Measurements from ENCODE around the gene NACAD. TPM values are rescaled to one million over a fixed set of nuclear protein-coding genes. Genes with fewer than 3 reads are reported as not detected.
A peak's percentile ranks its signal among the peaks of the same experiment; 100 is the strongest.
"Not testable (repeated sequence)": the region's sequence is repeated elsewhere in the genome, so short reads cannot be mapped to it uniquely, and the experiment has no call there.

Gene NACAD
- total RNA-seq, 2 experiments from 2014 or later, result 0.35 to 0.50 TPM

DNA sequence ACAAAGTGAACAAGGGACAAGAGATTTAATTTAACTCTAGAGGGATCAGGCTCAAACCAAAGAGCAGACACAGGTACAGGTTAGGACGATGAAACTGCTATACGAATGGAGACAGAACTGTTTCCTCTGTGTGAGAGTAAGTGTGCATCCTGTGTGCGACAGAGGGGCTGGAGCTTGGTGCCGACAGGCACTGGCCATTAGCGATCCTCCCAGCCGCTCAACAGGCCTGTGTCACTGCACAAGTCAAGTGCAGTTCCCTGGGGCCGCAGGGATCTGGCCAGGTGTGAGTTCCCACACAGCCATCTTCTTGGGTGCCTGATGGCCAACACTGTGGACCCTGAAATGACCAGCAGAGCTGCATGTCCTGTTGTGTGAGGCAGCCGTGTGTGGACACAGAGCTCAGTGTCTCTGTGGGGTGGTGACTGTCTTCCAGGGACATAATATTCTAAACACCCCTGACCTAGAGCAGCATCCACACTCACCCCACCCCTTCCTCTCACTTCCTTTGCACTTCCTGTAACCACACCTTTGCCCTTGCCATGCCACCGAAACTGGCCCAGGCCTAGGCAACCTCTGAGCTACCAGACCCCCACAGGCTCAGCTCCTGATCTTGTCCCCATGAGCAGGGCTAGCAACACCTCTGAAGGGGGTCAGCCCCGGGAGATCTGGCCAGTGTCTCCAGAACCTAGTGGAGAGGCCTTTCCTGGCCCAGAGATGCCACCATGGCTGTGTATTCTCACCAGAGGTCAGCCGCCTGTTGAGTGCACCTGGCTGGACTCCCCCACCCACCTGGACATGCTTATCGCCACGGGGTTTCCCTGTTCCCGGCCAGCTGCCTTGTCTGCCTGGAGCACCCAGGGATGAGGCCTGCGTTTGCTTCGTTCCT lies 34.4 kb upstream of the NACAD start:
- H3K27ac Mint-ChIP-seq, result peak overlapping the region; percentile 68
- no peaks in the 10 kb centered on the region for H3K9me3 Mint-ChIP-seq
- no peak for DNase-seq
- H3K36me3 Mint-ChIP-seq, result no peaks in the 10 kb centered on the region
- peaks cover 12% of the 10 kb centered on the region for H3K4me1 Mint-ChIP-seq
- H3K4me3 Mint-ChIP-seq, result no peak overlapping the region
- no peaks in the 10 kb centered on the region for H3K27me3 Mint-ChIP-seq

DNA sequence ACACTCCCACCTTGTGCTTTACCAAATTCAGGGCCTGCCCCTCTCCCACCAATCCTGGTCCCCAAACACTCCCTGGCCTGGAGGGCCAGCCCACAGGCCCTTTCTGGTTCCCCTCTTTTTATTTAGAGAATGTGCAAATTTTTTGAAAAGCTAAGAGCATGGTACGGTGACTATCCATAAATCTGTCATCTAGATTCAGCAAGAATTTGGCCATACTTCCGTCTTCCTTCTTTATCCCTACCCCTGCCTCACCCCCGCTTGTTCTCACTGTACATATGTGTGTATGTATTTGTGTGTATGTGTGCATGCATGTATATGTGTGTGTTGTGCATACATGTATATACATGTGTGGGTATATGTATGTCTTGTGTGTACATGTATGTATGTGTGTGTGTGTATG lies 30.8 kb upstream of the NACAD start:
- Mint-ChIP-seq H3K27ac (no peak overlapping the region), H3K9me3 (no peaks in the 10 kb centered on the region), H3K27me3 (peaks cover 1% of the 10 kb centered on the region), H3K36me3 (no peaks in the 10 kb centered on the region), H3K4me1 (peaks cover 12% of the 10 kb centered on the region), H3K4me3 (no peak overlapping the region)
- no peak for DNase-seq

DNA sequence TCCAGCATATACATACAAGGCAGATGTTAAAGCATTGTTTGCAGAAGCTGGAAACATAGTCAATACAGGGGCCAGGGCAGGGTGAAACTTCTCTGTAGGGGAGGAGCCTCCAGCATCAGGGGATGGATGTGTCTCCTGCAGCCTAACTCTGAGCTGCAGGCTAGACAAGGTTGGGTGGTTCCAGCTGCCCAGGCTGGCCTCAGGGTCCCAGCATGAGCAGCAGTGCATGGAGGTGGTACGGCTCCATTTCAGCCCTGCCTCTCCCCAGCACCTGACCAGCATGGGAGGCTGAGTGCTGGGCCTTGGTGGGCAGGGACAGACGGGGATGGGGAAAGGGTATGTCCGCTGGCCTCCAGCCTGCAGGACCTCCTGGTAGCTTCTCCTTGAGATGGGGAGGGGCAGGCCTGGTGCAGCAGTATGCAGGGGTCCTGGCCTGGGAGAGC lies 30.1 kb upstream of the NACAD start:
- Mint-ChIP-seq H3K27ac (no peak overlapping the region), H3K36me3 (no peaks in the 10 kb centered on the region)

DNA sequence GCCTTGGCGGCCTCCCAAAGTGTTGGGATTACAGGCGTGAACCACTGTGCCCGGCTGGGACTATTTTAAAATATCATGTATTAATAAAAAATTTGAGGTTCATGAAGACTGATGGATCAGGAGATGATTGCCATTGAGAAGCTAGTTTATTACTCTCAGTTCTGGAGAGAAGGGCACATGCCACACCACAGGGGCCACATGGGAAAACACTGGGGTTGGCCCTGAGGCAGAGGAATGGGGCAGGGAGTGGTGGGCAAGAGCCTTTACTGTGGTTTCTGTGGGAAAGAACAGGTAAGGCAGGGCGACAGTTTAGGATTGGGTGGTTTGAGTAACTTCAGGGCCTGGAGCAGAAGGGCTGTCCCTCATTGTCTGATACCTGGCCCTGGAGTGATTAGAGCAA lies 29.5 kb upstream of the NACAD start:
- no peaks in the 10 kb centered on the region for H3K36me3 Mint-ChIP-seq
- H3K27me3 Mint-ChIP-seq, result peaks cover 7% of the 10 kb centered on the region
- H3K9me3 Mint-ChIP-seq, result no peaks in the 10 kb centered on the region
- no peak overlapping the region for H3K27ac Mint-ChIP-seq
- peaks cover 7% of the 10 kb centered on the region for H3K4me1 Mint-ChIP-seq
- DNase-seq, result no peak
- H3K4me3 Mint-ChIP-seq, result no peak overlapping the region

More for the DNA sequence above, 30.1 kb upstream of the NACAD start:
- Mint-ChIP-seq H3K27me3 (peaks cover 7% of the 10 kb centered on the region), H3K9me3 (no peaks in the 10 kb centered on the region), H3K4me1 (peaks cover 12% of the 10 kb centered on the region), H3K4me3 (no peak overlapping the region)
- DNase-seq, result no peak

DNA sequence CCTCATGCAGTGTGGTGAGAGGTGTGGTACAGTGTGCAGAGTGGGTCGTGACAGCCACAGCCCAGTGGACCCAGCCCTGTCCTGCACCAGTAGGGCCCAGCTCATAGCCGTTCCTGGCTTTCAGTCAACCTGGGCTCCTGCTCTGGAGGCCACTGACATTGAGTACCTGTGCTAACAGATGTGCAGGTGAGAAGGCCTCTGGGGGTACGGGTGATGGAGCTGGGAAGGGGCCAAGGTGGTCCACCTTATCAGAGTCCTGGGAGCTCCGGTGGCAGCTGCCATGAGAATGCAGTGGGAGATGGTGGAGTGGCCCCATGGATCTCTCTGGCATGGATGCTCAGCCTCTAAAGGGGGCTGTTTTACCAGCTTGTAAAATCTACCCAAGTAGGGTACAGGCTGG lies 28.8 kb upstream of the NACAD start:
- no peak overlapping the region for H3K4me3 Mint-ChIP-seq
- H3K4me1 Mint-ChIP-seq, result peaks cover 3% of the 10 kb centered on the region
- no peak for DNase-seq
- no peaks in the 10 kb centered on the region for H3K9me3 Mint-ChIP-seq
- H3K36me3 Mint-ChIP-seq, result no peaks in the 10 kb centered on the region
- peaks cover 7% of the 10 kb centered on the region for H3K27me3 Mint-ChIP-seq
- no peak overlapping the region for H3K27ac Mint-ChIP-seq

DNA sequence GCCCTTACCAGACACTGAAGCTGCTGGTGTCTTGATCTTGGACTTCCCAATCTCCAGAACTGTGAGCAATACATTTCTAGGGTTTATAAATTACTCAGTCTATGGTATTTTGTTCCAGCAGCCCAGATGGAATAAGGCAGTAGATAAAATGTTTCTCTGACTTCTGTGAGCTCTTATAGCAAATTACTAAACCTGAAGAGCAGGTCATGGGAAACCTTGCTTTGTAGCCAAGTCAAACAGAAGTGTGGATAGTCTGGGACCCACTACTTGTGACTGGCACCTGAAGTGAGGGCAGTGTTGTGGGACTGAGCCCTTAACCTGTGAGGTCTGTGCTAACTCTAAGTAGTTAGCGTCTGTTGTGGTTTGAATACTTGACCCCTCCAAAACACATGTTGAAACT lies 27.3 kb upstream of the NACAD start:
- no peaks in the 10 kb centered on the region for H3K9me3 Mint-ChIP-seq
- H3K27ac Mint-ChIP-seq, result no peak overlapping the region
- H3K27me3 Mint-ChIP-seq, result peaks cover 10% of the 10 kb centered on the region
- DNase-seq, result no peak
- H3K36me3 Mint-ChIP-seq, result peaks cover 4% of the 10 kb centered on the region
- peaks cover 4% of the 10 kb centered on the region for H3K4me1 Mint-ChIP-seq
- H3K4me3 Mint-ChIP-seq, result no peak overlapping the region

DNA sequence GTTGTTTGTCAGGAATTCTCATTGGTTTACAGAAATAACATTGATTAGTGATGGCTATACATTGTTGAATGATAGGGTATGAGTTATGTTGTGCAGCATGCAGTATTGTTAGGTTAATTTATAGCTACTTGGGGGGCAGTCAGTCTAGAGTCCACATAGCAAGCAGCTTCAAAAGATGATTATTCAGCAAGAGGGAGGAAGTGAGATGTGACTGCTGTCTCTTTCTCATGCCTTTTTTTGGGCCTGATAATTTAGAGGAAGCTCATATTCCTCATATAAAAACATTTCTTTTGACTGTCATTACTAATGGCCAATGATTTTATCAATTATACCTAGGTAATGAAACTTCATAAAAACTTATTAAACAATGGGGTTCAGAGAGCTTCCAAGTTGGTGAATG lies 26.2 kb upstream of the NACAD start:
- DNase-seq, result no peak
- Mint-ChIP-seq H3K4me3 (no peak overlapping the region), H3K27me3 (peaks cover 10% of the 10 kb centered on the region), H3K27ac (no peak overlapping the region), H3K36me3 (peaks cover 16% of the 10 kb centered on the region), H3K4me1 (peaks cover 7% of the 10 kb centered on the region), H3K9me3 (no peaks in the 10 kb centered on the region)

DNA sequence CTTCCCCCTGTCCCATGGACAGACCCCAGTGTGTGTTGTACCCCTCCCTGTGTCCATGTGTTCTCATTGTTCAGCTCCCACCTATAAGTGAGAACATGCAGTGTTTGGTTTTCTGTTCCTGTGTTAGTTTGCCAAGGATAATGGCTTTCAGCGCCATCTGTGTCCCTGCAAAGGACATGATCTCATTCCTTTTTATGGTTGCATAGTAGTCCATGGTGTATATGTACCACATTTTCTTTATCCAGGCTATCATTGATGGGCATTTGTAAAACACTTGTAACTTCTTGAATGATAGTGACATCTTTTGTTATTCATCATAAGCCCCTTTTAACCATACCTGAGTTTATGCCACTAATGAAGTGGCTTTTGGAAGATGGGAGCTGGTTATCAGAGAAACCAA lies 25.5 kb upstream of the NACAD start:
- Mint-ChIP-seq H3K36me3 (peaks cover 17% of the 10 kb centered on the region), H3K27me3 (peaks cover 10% of the 10 kb centered on the region), H3K4me1 (peaks cover 11% of the 10 kb centered on the region)
- DNase-seq, H3K9me3 Mint-ChIP-seq, H3K4me3 Mint-ChIP-seq, H3K27ac Mint-ChIP-seq: not testable (repeated sequence)

DNA sequence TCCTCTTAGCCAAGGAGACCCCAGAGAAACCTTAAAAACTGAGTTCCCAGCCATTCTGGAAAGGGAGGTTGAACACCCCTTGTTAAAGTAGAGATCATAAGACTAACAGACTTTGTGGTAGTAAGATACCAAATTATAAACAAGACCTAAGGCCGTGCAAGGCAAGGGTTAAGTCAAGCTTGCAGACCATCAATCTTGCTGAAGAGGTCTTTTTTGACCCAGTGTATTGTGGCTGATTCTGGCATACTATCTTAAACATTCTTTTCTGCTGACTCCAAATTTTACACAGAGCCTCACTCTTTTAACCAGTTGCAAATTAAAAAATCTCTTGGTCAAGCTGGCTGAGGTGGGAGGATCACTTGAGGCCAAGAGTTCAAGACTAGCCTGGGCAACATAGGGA lies 23.9 kb upstream of the NACAD start:
- no peak for DNase-seq
- peak overlapping the region; percentile 70 for H3K27ac Mint-ChIP-seq
- peaks cover 25% of the 10 kb centered on the region for H3K4me1 Mint-ChIP-seq
- H3K4me3 Mint-ChIP-seq, result peak overlapping the region; percentile 98
- peaks cover 10% of the 10 kb centered on the region for H3K27me3 Mint-ChIP-seq
- no peaks in the 10 kb centered on the region for H3K9me3 Mint-ChIP-seq
- peaks cover 31% of the 10 kb centered on the region for H3K36me3 Mint-ChIP-seq

DNA sequence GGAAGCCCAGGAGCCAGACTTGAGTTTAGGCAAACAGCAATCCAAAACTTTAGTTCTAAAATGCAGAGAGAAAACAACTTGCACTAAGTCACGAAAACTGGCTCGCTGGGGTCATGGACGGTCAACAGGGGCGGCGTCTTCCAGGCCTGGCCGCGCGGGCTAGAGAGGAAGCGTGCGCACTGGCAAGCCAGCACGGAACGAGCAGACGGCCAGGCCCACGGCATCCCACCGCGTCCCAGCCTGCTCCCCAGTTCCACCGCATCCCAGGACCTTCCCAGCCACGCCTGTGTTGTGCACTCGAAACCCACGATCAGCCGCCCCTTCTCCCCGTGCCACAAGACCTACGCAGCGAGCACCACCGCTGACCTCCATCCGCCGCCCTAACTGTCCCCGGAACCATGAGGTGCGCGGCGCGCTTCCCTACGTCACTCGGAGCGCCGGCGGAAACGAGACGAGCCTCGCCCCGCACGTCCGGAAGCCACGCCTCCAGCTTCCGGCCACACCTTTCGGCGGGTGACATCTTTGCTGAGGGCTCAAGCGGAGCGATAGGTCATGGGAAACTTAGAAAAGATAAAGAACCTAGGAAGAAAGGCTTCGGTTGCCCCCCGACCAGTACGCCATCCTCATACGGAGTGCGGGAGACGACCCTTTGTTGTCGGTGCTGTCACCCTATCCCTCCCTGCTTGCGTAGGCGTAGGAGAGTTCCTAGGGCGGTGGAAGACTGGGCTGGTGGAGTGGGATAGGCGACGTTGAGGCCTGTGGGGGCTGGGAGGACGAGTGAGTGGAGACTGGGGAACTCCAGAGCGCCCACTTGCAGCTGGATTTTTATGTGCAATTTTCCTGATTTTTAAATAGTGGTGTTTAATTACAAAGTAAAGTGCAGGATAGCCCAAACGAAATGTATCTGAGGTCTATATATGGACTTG lies 22.8 kb upstream of the NACAD start, which contains the start of gene TBRG4:
Gene TBRG4 (minus strand): TSS at position 400 of the 926 bp plus-strand sequence. CDS start 2,460 bp downstream, outside the sequence.
- Mint-ChIP-seq H3K27me3 (peaks cover 10% of the 10 kb centered on the region), H3K27ac (peak within 1 kb of the TSS; percentile 99), H3K36me3 (peaks cover 38% of the 10 kb centered on the region), H3K9me3 (no peaks in the 10 kb centered on the region), H3K4me1 (peaks cover 35% of the 10 kb centered on the region), H3K4me3 (peak within 1 kb of the TSS; percentile 98)
- peak; percentile 96 for DNase-seq

DNA sequence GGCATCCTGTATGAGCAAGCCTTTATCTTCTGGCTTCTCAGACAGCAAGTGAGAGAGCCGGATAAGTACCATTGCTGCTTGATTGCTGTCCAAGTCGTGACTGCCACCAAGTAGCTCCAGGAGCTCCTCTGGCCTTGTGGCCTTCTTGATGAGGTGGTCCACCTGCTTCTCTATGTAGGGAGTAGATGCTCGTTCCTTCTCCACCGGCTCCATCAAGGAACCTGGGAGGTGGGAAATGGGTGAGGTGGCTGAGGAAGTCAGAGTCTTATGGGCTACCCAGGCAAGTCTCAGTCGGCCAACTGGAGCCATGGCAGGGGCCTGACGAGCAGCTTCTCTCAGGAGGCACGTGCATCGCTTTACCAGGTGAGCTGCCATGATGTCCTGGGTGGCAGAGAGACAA lies 20.1 kb upstream of the NACAD start:
- peak overlapping the region; percentile 71 for H3K27ac Mint-ChIP-seq
- DNase-seq, result no peak
- peaks cover 41% of the 10 kb centered on the region for H3K4me1 Mint-ChIP-seq
- H3K36me3 Mint-ChIP-seq, result peaks cover 45% of the 10 kb centered on the region
- no peaks in the 10 kb centered on the region for H3K9me3 Mint-ChIP-seq
- H3K27me3 Mint-ChIP-seq, result peaks cover 3% of the 10 kb centered on the region
- peak overlapping the region; percentile 80 for H3K4me3 Mint-ChIP-seq

DNA sequence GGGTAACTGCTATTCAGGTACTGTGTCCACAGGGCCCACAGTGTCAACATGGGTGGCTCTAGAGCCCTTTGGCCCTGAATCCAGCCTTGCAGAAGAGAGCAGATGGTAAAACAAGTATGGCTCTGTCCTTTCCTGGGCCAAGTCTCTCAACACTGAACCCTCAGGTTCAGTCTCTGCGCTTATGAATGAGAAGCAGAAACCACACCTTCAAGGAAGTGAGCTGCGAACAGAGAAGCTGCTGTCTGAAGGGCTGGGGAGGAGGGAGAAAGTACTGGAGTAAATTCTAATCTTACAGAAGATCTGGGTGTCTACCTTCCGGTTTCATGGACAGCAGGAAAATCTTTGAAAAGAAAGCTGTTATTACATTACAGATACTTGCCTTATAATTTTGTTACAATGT lies 18.6 kb upstream of the NACAD start:
- H3K4me3 Mint-ChIP-seq, result peak overlapping the region; percentile 73
- H3K36me3 Mint-ChIP-seq, result peaks cover 50% of the 10 kb centered on the region
- H3K9me3 Mint-ChIP-seq, result no peaks in the 10 kb centered on the region
- DNase-seq, result no peak
- peaks cover 37% of the 10 kb centered on the region for H3K4me1 Mint-ChIP-seq
- H3K27ac Mint-ChIP-seq, result peak overlapping the region; percentile 14
- peaks cover 3% of the 10 kb centered on the region for H3K27me3 Mint-ChIP-seq

DNA sequence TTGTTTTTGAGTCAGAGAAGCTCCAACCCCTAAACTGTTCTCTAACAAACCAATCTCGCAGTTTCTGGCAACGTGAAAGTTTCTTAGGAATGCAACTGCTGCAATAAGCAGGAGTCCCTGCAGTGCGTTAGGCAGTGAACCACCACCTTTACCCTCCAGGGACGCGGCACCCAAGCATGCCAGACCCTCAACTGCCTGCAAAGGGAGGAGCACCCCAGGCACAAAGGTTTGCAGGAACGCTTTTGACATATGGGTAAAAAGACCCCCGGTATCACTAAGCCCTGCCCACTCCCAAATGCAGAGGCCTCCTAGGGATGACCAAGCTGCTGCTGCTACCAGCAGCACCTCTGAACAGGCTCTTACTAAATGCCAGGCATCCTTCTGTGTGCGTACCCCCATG lies 18.1 kb upstream of the NACAD start:
- Mint-ChIP-seq H3K27ac (no peak overlapping the region), H3K9me3 (no peaks in the 10 kb centered on the region), H3K27me3 (peaks cover 3% of the 10 kb centered on the region), H3K4me1 (peaks cover 37% of the 10 kb centered on the region), H3K4me3 (peak overlapping the region; percentile 73), H3K36me3 (peaks cover 50% of the 10 kb centered on the region)
- no peak for DNase-seq

DNA sequence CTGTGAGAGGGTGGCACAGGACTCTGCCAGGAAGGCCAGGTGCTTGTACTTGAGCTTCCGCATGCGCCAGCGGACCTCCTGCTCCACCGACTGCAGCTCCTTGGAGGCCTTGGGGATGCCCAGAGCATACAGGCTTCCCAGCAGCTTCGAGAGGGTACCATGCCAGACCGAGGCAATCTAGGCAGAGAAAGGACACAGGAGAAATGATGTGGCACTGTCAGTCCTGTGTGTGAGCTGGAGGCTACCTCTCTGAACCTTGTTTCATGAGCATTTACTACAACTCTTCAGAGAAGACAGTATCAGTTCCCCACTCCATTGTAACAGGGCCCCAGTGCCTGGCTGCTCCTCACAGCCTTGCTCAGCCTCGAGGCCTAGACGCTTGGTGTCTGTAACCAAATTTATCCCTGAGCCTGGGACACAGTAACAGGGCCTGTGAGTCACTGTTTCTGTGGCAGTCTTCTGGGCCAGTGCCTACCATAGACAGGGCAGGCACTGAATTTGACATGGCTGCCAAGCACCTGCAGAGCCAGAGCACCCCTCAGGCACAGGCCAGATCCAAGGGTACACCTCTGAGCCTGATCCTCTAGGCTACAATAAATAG lies 16.9 kb upstream of the NACAD start:
- H3K4me1 Mint-ChIP-seq, result peaks cover 37% of the 10 kb centered on the region
- peaks cover 46% of the 10 kb centered on the region for H3K36me3 Mint-ChIP-seq
- H3K27ac Mint-ChIP-seq, result no peak overlapping the region
- H3K9me3 Mint-ChIP-seq, result no peaks in the 10 kb centered on the region
- no peak overlapping the region for H3K4me3 Mint-ChIP-seq
- no peak for DNase-seq
- H3K27me3 Mint-ChIP-seq, result no peaks in the 10 kb centered on the region

Data from activated naive CD8-positive, alpha-beta T cell treated with anti-CD3 and anti-CD28 coated beads for 36 hours (primary cell).